ENCODE measurements around the gene SUPT5H. TPM values are rescaled to one million over a fixed set of nuclear protein-coding genes. Genes with fewer than 3 reads are reported as not detected.
A peak's percentile ranks its signal among the peaks of the same experiment; 100 is the strongest.

Gene SUPT5H
- total and polyA plus RNA-seq, 2 of the 8 experiments (the other 6 are each of a cell fraction or from before 2014, with no cell fraction given): 77.8 to 111 TPM

GRCh38 chr19:39428283-39429112 is 16.9 kb upstream of the SUPT5H start (continued):
- TF ChIP-seq POU5F1 (IDR thresholded peaks at IDR 0.05; ENCODE audit: low read depth, low read length) (no peak), MAFK (IDR thresholded peaks at IDR 0.05; ENCODE audit: low read depth, low read length) (no peak), EP300 (IDR thresholded peaks at IDR 0.05; ENCODE audit: borderline replicate concordance in 1 of 2, low read depth in 2 of 2, low read length in 2 of 2) (peak in 1 of 2 experiments; percentile 92; a peak in 1 of 3 replicates), CHD2 (IDR thresholded peaks at IDR 0.05; ENCODE audit: low read length) (no peak; the same call in 1 of the 2 replicates), JUND (IDR thresholded peaks at IDR 0.05; ENCODE audit: low read length) (no peak), TAF7 (optimal IDR thresholded peaks at IDR 0.05; ENCODE audit: borderline replicate concordance, low read depth, low read length) (no peak), SIRT6 (IDR thresholded peaks at IDR 0.05; ENCODE audit: low read length) (no peak), TAF1 (IDR thresholded peaks at IDR 0.05; ENCODE audit: low read depth, low read length) (peak; percentile 36; the same call in 1 of the 2 replicates), NRF1 (IDR thresholded peaks at IDR 0.05; ENCODE audit: low read depth, low read length) (no peak; the same call in 1 of the 2 replicates), POLR2AphosphoS5 (IDR thresholded peaks at IDR 0.05; ENCODE audit: low read depth, low read length) (peak; percentile 76), BRCA1 (IDR thresholded peaks at IDR 0.05; ENCODE audit: low read depth, low read length) (0 out of 2 replicates have a peak, but pooled peaks have one; percentile 10), CHD1 (IDR thresholded peaks at IDR 0.05; ENCODE audit: low read depth, low read length) (no peak), TCF12 (IDR thresholded peaks at IDR 0.05; ENCODE audit: low read depth, low read length) (peak; percentile 97), GABPA (IDR thresholded peaks at IDR 0.05; ENCODE audit: borderline replicate concordance, insufficient read depth, low read length) (no peak), RAD21 (IDR thresholded peaks at IDR 0.05 in 1 of 2, conservative IDR thresholded peaks at IDR 0.05 in 1 of 2; ENCODE audit: low read depth in 2 of 2, low read length in 2 of 2) (peak in 1 of 2 experiments; percentile 3; a peak in 1 of 4 replicates), BACH1 (IDR thresholded peaks at IDR 0.05; ENCODE audit: low read length) (no peak), GTF2F1 (IDR thresholded peaks at IDR 0.05; ENCODE audit: borderline replicate concordance, low read depth, low read length) (no peak), KDM1A (IDR thresholded peaks at IDR 0.05; ENCODE audit: borderline replicate concordance, low read length) (no peak), KDM4A (IDR thresholded peaks at IDR 0.05; ENCODE audit: low read depth, low read length, severe bottlenecking) (no peak), CBX5 (IDR thresholded peaks at IDR 0.05; ENCODE audit: low read depth, low read length) (no peak), YY1 (IDR thresholded peaks at IDR 0.05; ENCODE audit: low read depth, low read length) (0 out of 2 replicates have a peak, but pooled peaks have one; percentile 29)
- TF ChIP-seq, protein P1, sequence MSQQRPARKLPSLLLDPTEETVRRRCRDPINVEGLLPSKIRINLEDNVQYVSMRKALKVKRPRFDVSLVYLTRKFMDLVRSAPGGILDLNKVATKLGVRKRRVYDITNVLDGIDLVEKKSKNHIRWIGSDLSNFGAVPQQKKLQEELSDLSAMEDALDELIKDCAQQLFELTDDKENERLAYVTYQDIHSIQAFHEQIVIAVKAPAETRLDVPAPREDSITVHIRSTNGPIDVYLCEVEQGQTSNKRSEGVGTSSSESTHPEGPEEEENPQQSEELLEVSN (IDR thresholded peaks at IDR 0.05): no peak

Measured in H1 (cell line).